Heart left ventricle (tissue), 13 donors: ENCODE data around the gene FADS3.

ENCODE experiments used
- CTCF ChIP-seq, 12 donors: fragments of 200-600 bp; sonication (generic) in 4 of 12; IDR thresholded peaks; one replicate each; pipeline versions ENCODE4 v1.5.0 to v1.8.0; 2018 to 2022; ENCODE audit warnings: antibody characterized with exemption in 12 of 12, mild to moderate bottlenecking in 5 of 12
- POLR2A ChIP-seq, 2 donors: fragments of 450-650 bp; IDR thresholded peaks; one replicate each; pipeline ENCODE4 v1.6.1; 2017; ENCODE audit warnings: antibody characterized with exemption in 2 of 2, mild to moderate bottlenecking in 2 of 2, moderate library complexity in 2 of 2
- donor health status: ischemic (EF 13 %, LVEDD 7.1; RV severe dilation, severe dysfunction).
- donor health status: DM: no; HTN: yes; CAD: no.
- donor health status: DM: no; HTN: no; CAD: no.
- donor health status: ischemic (EF 25% LVEDD 6.9; RV normal size, moderate dysfunction).
- donor health status: ischemic (EF 25% LVEDD 5.7; RV mildly dilated, moderate dysfunction).
- donor health status: ischemic (EF 35%, LVEDD 5.7; RV mildly dilated, moderate dysfunction).
- donor health status: nonischemic (EF 11% LVEDD 7.7; RV severe dilation, severe dysfunction).
- donor health status: DM: yes; HTN: yes; CAD: no.
- donor health status: PGD.
- donor health status: ischemic (EF 29% LVEDD 5.4; RV normal size, mild dysfunction).
- donor health status: nonischemic (EF 23%, LVEDD 6.1; RV moderate dilation, normal function).

- no peak for TF ChIP-seq POLR2A (IDR thresholded peaks at IDR 0.05)
- TF ChIP-seq CTCF (IDR thresholded peaks at IDR 0.05), result no peak
These were observed 63.0 kb downstream of the FADS3 start for GRCh38 chr11:61828379-61828628.
